ENCODE measurements around the gene GBP2.

GBP2 gene

GRCh38 chr1:89167590-89168230 is 41.8 kb upstream of the GBP2 start:
- TF ChIP-seq EZH2phosphoT487 (conservative IDR thresholded peaks at IDR 0.05; ENCODE audit: low read length): no peak
- TF ChIP-seq CTCF (IDR thresholded peaks at IDR 0.05; ENCODE audit: insufficient read depth, low read length, poor library complexity, severe bottlenecking): no peak

GRCh38 chr1:89166705-89167104 is 40.8 kb upstream of the GBP2 start:
- no peak for TF ChIP-seq EZH2phosphoT487 (conservative IDR thresholded peaks at IDR 0.05; ENCODE audit: low read length)
- TF ChIP-seq CTCF (IDR thresholded peaks at IDR 0.05; ENCODE audit: insufficient read depth, low read length, poor library complexity, severe bottlenecking): no peak

More at GRCh38 chr1:89167590-89168230, 41.8 kb upstream of the GBP2 start:
- Histone ChIP-seq H3F3A (ENCODE audit: insufficient read depth) (no peaks in the 10 kb centered on the region), H3K9ac (ENCODE audit: low read length) (no peak overlapping the region), H3K27me3 (ENCODE audit: low read length) (no peaks in the 10 kb centered on the region), H3K9me2 (replicated peaks; ENCODE audit: insufficient read depth, low read length) (no peaks in the 10 kb centered on the region), H3K36me3 (ENCODE audit: low read length) (no peaks in the 10 kb centered on the region), H4K20me1 (ENCODE audit: low read depth, low read length) (no peaks in the 10 kb centered on the region), H3K4me3 (ENCODE audit: insufficient read depth, low read length, poor library complexity, severe bottlenecking) (no peak overlapping the region), H3K9me3 (ENCODE audit: insufficient read depth, low read length) (no peaks in the 10 kb centered on the region), H3K4me2 (ENCODE audit: low read depth, low read length, poor library complexity, severe bottlenecking) (no peak overlapping the region), H3K27ac (ENCODE audit: low read depth, low read length) (no peak overlapping the region), H3K79me2 (ENCODE audit: insufficient read depth, low read length) (no peaks in the 10 kb centered on the region), H2AFZ (ENCODE audit: low read depth, low read length, severe bottlenecking) (no peak overlapping the region)

GRCh38 chr1:89165811-89166210 is 39.9 kb upstream of the GBP2 start:
- Histone ChIP-seq H3K36me3 (ENCODE audit: low read length) (no peaks in the 10 kb centered on the region), H3K9ac (ENCODE audit: low read length) (no peak overlapping the region), H3K27ac (ENCODE audit: low read depth, low read length) (no peak overlapping the region), H2AFZ (ENCODE audit: low read depth, low read length, severe bottlenecking) (no peak overlapping the region), H3K4me3 (ENCODE audit: insufficient read depth, low read length, poor library complexity, severe bottlenecking) (no peak overlapping the region), H4K20me1 (ENCODE audit: low read depth, low read length) (no peaks in the 10 kb centered on the region), H3K9me2 (replicated peaks; ENCODE audit: insufficient read depth, low read length) (no peaks in the 10 kb centered on the region), H3K4me2 (ENCODE audit: low read depth, low read length, poor library complexity, severe bottlenecking) (no peak overlapping the region), H3F3A (ENCODE audit: insufficient read depth) (no peaks in the 10 kb centered on the region), H3K9me3 (ENCODE audit: insufficient read depth, low read length) (no peaks in the 10 kb centered on the region), H3K79me2 (ENCODE audit: insufficient read depth, low read length) (no peaks in the 10 kb centered on the region), H3K27me3 (ENCODE audit: low read length) (no peaks in the 10 kb centered on the region)
- TF ChIP-seq CTCF (IDR thresholded peaks at IDR 0.05; ENCODE audit: insufficient read depth, low read length, poor library complexity, severe bottlenecking) (no peak), EZH2phosphoT487 (conservative IDR thresholded peaks at IDR 0.05; ENCODE audit: low read length) (no peak)

More at GRCh38 chr1:89166705-89167104, 40.8 kb upstream of the GBP2 start:
- Histone ChIP-seq H3K36me3 (ENCODE audit: low read length) (no peaks in the 10 kb centered on the region), H4K20me1 (ENCODE audit: low read depth, low read length) (no peaks in the 10 kb centered on the region), H3K27me3 (ENCODE audit: low read length) (no peaks in the 10 kb centered on the region), H2AFZ (ENCODE audit: low read depth, low read length, severe bottlenecking) (no peak overlapping the region), H3K9me2 (replicated peaks; ENCODE audit: insufficient read depth, low read length) (no peaks in the 10 kb centered on the region), H3K4me2 (ENCODE audit: low read depth, low read length, poor library complexity, severe bottlenecking) (no peak overlapping the region), H3K27ac (ENCODE audit: low read depth, low read length) (no peak overlapping the region), H3K79me2 (ENCODE audit: insufficient read depth, low read length) (no peaks in the 10 kb centered on the region), H3K4me3 (ENCODE audit: insufficient read depth, low read length, poor library complexity, severe bottlenecking) (no peak overlapping the region), H3K9me3 (ENCODE audit: insufficient read depth, low read length) (no peaks in the 10 kb centered on the region), H3F3A (ENCODE audit: insufficient read depth) (no peaks in the 10 kb centered on the region), H3K9ac (ENCODE audit: low read length) (no peak overlapping the region)

Measured in SU-DHL-6 (cell line).